Erythroblast (primary cell): ENCODE data around the gene CORIN.

Source experiments
- GATA1 ChIP-seq: IDR thresholded peaks from 2 replicates; pipeline ENCODE4 v1.6.1; 2011; ENCODE audit warnings: low read depth, mild to moderate bottlenecking, control low read depth, low read length, moderate library complexity
- POLR2A ChIP-seq: IDR thresholded peaks from 2 replicates; pipeline ENCODE4 v1.6.1; 2011; ENCODE audit warnings: mild to moderate bottlenecking, low read length

DNA sequence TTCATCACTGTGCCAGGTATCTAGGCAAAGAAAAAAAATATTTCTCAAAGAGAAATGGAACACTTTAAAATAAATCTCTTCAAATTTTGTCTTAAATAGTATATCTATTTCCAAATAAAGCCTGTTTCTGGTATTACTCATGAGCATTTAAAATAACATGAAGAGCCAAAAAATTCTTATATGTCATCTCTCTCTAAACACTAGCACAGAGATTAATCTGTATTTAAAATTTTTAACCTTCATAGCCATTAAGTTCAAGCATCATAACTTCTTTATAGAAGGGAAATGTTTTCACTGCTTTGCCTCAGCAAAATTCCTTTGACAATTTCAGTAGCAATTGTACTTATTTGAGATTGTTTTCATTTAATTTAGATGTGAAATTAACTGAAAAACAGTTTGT is 5.1 kb upstream of the CORIN start:
- no peak for TF ChIP-seq POLR2A
- TF ChIP-seq GATA1: no peak
